HUES64 (cell line): ENCODE results near the gene SPSB2.
A peak's percentile ranks its signal among the peaks of the same experiment; 100 is the strongest.

Source experiments
- H3K27ac ChIP-seq: 2 replicates; pipeline ENCODE4 v1.7.0; 2013; ENCODE audit warnings: low read depth, low read length, inconsistent platforms
- H3K27me3 ChIP-seq: 2 replicates; pipeline ENCODE4 v1.6.1; 2013; ENCODE audit warnings: mild to moderate bottlenecking, low read length; ENCODE audit not compliant: insufficient read depth
- H3K36me3 ChIP-seq: 2 replicates; pipeline ENCODE4 v1.6.1; 2013; ENCODE audit warnings: mild to moderate bottlenecking, low read length; ENCODE audit not compliant: insufficient read depth
- H3K4me1 ChIP-seq: 2 replicates; pipeline ENCODE4 v1.6.1; 2013; ENCODE audit warnings: mild to moderate bottlenecking, low read length, moderate library complexity; ENCODE audit not compliant: insufficient read depth
- H3K4me3 ChIP-seq: 2 replicates; pipeline ENCODE4 v1.5.1; 2013; ENCODE audit warnings: mild to moderate bottlenecking, low read length, moderate library complexity
- H3K9ac ChIP-seq: 2 replicates; pipeline ENCODE4 v1.6.1; 2013; ENCODE audit warnings: mild to moderate bottlenecking, low read depth, low read length
- H3K9me3 ChIP-seq: 2 replicates; pipeline ENCODE4 v1.6.1; 2013; ENCODE audit warnings: low read depth, low read length; ENCODE audit not compliant: insufficient read depth
- WGBS: fragments of 150-250, 120-280 bp; methylation state at CpG from one replicate; pipeline ENCODE4 v1.1.7; 2013; ENCODE audit warnings: missing lambda C conversion rate; 5-methylcytosine and 5-hydroxymethylcytosine counted together

SPSB2 gene

DNA sequence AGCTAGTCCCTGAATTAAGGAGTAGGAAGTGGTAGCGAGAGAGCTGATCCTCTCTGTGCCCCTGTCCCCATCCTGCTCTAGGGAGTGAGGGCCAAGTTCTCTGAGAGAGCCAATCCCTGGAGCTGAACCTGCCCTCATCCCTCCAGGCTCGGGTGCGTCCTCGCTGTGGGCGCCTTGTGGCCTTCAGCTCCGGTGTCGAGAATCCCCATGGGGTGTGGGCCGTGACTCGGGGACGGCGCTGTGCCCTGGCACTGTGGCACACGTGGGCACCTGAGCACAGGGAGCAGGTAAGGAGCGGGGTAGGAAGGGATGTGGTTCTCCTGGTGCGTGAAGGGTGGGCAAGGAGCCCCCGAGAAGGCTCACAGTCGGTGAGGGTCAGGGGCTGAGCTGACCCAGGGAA, 34.2 kb downstream of the SPSB2 start:
- H3K9ac ChIP-seq = no peak overlapping the region
- 94% methylated on average over 16 of the region's 16 CpGs for WGBS
- no peaks in the 10 kb centered on the region for H3K9me3 ChIP-seq
- no peak overlapping the region for H3K27ac ChIP-seq
- no peaks in the 10 kb centered on the region for H3K27me3 ChIP-seq
- H3K4me3 ChIP-seq = no peak overlapping the region
- H3K4me1 ChIP-seq = peaks cover 12% of the 10 kb centered on the region; the same call in 1 of the 2 replicates
- H3K36me3 ChIP-seq = peaks cover 76% of the 10 kb centered on the region

DNA sequence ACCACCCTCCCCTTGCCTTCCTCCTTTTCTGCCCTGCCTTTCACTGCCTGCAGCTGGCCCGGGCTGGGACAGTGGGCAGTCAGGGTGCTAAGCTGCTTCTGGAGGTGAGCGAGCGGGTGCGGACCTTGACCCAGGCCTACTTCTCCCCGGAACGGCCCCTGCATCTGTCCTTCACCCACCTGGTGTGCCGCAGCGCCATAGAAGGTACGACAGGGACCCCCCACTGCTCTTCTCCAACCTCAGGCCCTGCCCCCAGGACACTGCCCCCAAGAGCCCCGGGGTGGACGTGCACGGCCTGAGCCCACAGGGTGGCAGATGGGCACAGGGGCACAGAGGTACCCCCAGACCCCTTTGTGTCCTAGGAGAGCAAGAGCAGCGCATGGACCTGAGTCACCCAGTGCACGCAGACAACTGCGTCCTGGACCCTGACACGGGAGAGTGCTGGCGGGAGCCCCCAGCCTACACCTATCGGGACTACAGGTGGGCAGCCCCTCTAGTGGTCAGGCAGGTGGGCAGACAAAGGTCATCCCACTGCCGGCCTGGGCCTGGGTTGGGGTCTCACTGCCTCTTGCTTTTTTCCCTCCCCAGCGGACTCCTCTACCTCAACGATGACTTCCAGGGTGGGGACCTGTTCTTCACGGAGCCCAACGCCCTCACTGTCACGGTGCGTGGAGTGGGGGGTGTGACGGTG, 35.6 kb downstream of the SPSB2 start:
- Histone ChIP-seq H3K9ac (no peak overlapping the region), H3K27me3 (no peaks in the 10 kb centered on the region), H3K9me3 (no peaks in the 10 kb centered on the region), H3K36me3 (peaks cover 79% of the 10 kb centered on the region), H3K4me3 (no peak overlapping the region), H3K27ac (no peak overlapping the region), H3K4me1 (peaks cover 12% of the 10 kb centered on the region; the same call in 1 of the 2 replicates)
- 94% methylated on average over 26 of the region's 26 CpGs for WGBS

- no peak overlapping the region for H3K4me3 ChIP-seq
- no peak overlapping the region for H3K27ac ChIP-seq
- H3K27me3 ChIP-seq = no peaks in the 10 kb centered on the region
- H3K36me3 ChIP-seq = peaks cover 78% of the 10 kb centered on the region
- H3K4me1 ChIP-seq = peaks cover 12% of the 10 kb centered on the region; the same call in 1 of the 2 replicates
- H3K9me3 ChIP-seq = no peaks in the 10 kb centered on the region
- 88% methylated on average over 16 of the region's 16 CpGs for WGBS
- H3K9ac ChIP-seq = no peak overlapping the region
Measured at GRCh38 chr12:6836851-6837250, 36.3 kb downstream of the SPSB2 start.

- Histone ChIP-seq H3K27me3 (no peaks in the 10 kb centered on the region), H3K4me1 (peaks cover 12% of the 10 kb centered on the region; the same call in 1 of the 2 replicates), H3K36me3 (peaks cover 88% of the 10 kb centered on the region), H3K9me3 (no peaks in the 10 kb centered on the region), H3K27ac (no peak overlapping the region), H3K9ac (no peak overlapping the region), H3K4me3 (no peak overlapping the region)
- WGBS = 89% methylated on average over 5 of the region's 5 CpGs
Measured at GRCh38 chr12:6834873-6835272, 38.2 kb downstream of the SPSB2 start.

DNA sequence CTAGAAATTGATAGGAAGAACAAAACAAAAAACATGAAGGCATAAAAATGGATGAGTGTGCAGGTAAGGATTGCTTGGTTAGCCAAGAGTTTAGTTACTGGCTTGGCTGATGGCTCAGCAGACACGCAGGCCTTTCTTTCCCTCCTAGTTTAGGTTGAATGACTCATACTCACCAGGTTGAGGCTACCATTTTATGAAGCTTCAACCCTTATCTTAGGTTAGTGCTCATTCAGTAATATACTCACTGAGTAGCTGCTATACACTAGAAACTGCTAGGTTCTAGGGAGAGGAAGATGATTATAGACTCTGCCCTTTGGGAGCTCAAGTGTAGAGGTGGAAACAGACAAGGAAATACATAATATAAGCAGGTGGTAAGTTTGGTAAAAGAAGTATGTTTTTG, 38.8 kb downstream of the SPSB2 start:
- peaks cover 84% of the 10 kb centered on the region for H3K36me3 ChIP-seq
- 0 out of 2 replicates have a peak, but pooled peaks cover 9% of the 10 kb centered on the region for H3K4me1 ChIP-seq
- WGBS = 78% methylated on average over 1 of the region's 1 CpG
- H3K27me3 ChIP-seq = no peaks in the 10 kb centered on the region
- no peak overlapping the region for H3K27ac ChIP-seq
- H3K4me3 ChIP-seq = no peak overlapping the region
- no peak overlapping the region for H3K9ac ChIP-seq
- no peaks in the 10 kb centered on the region for H3K9me3 ChIP-seq

GRCh38 chr12:6833189-6833890, 39.8 kb downstream of the SPSB2 start:
- Histone ChIP-seq H3K36me3 (peaks cover 75% of the 10 kb centered on the region), H3K4me3 (no peak overlapping the region), H3K9ac (no peak overlapping the region), H3K27me3 (no peaks in the 10 kb centered on the region), H3K27ac (no peak overlapping the region), H3K9me3 (no peaks in the 10 kb centered on the region), H3K4me1 (0 out of 2 replicates have a peak, but pooled peaks cover 7% of the 10 kb centered on the region)
- 95% methylated on average over 6 of the region's 6 CpGs for WGBS

GRCh38 chr12:6832125-6832524, 41.0 kb downstream of the SPSB2 start:
- H3K9me3 ChIP-seq = no peaks in the 10 kb centered on the region
- H3K9ac ChIP-seq = no peak overlapping the region
- over 99% methylated on average over 4 of the region's 4 CpGs for WGBS
- no peak overlapping the region for H3K4me3 ChIP-seq
- peaks cover 63% of the 10 kb centered on the region for H3K36me3 ChIP-seq
- H3K27ac ChIP-seq = no peak overlapping the region
- peaks cover 9% of the 10 kb centered on the region for H3K4me1 ChIP-seq
- H3K27me3 ChIP-seq = no peaks in the 10 kb centered on the region

DNA sequence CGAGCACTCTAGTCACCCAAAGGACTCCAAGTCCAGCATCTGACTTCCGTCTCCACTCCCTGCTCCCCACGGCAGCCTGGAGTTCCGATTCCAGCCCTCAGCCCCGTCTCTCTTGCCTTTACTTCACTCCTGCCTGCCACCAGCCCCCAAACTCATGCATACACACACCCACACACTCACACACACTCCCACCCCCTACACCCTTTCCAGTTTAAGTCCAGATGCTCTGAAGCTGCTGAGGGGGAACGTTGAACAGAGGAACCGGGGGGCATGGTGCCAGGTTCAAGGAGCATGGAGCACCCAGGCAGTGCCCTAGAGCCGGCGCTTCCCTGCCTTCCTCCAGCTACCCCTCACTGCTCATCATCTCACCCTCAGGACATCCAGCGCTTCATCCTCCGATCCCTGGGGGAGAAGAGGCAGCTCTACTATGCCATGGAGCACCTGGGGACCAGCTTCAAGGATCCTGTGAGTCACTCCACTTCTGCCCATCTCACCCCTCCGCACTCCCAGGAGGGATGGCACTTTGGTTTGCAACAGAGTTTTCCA, 41.6 kb downstream of the SPSB2 start:
- Histone ChIP-seq H3K27me3 (no peaks in the 10 kb centered on the region), H3K27ac (no peak overlapping the region), H3K36me3 (peaks cover 57% of the 10 kb centered on the region), H3K9me3 (no peaks in the 10 kb centered on the region), H3K9ac (no peak overlapping the region), H3K4me3 (no peak overlapping the region), H3K4me1 (peaks cover 11% of the 10 kb centered on the region)
- 96% methylated on average over 12 of the region's 12 CpGs for WGBS

DNA sequence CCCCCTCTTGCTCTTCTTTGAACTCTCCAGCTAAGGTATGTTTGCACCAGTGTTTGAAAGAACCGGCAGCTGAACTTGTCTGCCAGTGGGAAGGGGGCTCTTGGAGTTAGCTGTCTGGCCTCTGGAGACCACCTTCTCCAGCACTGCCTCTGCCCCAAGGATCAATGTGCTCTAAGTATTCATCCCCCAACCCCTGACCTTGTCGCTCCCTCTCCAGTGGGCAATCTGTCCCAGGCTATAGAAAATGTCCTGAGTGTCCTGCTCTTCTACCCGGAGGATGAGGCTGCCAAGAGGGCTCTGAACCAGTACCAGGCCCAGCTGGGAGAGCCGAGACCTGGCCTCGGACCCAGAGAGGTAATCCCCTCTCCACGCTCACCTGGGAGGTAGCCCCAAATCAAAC, 42.1 kb downstream of the SPSB2 start:
- H3K36me3 ChIP-seq = peaks cover 51% of the 10 kb centered on the region
- no peak overlapping the region for H3K27ac ChIP-seq
- peaks cover 11% of the 10 kb centered on the region for H3K4me1 ChIP-seq
- WGBS = 91% methylated on average over 6 of the region's 6 CpGs
- H3K9ac ChIP-seq = no peak overlapping the region
- H3K4me3 ChIP-seq = no peak overlapping the region
- H3K9me3 ChIP-seq = no peaks in the 10 kb centered on the region
- H3K27me3 ChIP-seq = no peaks in the 10 kb centered on the region; the same call in 1 of the 2 replicates

- WGBS = 89% methylated on average over 11 of the region's 11 CpGs
- Histone ChIP-seq H3K36me3 (peaks cover 49% of the 10 kb centered on the region), H3K4me3 (peak overlapping the region; percentile 97; the same call in 1 of the 2 replicates), H3K27ac (no peak overlapping the region), H3K4me1 (peaks cover 11% of the 10 kb centered on the region), H3K9me3 (no peaks in the 10 kb centered on the region), H3K27me3 (peaks cover under 1% of the 10 kb centered on the region; the same call in 1 of the 2 replicates), H3K9ac (no peak overlapping the region)
Measured at GRCh38 chr12:6830286-6830890, 42.7 kb downstream of the SPSB2 start.
